ENCODE results near the gene KPTN. TPM values are rescaled to one million over a fixed set of nuclear protein-coding genes. Genes with fewer than 3 reads are reported as not detected.

The KPTN gene
- total RNA-seq, 1 donor from 2014 or later = 4.1 TPM

GRCh38 chr19:47509170-47509847 lies 25.3 kb upstream of the KPTN start:
- no peak for DNase-seq (ENCODE audit: low spot score)

DNA sequence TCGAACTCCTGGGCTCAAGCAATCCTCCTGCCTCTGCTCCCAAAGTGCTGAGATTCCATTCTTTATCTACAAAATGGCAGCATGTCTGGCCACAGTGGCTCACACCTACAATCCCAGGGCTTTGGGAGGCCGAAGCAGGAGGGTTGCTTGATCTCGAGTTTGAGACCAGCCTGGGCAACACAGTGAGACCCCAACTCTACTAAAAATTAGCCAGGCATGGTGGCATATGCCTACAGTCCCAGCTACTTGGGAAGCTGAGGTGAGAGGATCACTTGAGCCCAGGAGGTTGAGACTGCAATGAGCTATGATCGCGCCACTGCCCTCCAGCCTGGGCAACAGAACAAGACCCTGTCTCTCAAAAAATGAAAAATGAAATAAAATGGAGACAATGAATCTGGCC lies 24.7 kb upstream of the KPTN start:
- no peak for DNase-seq (ENCODE audit: low spot score)

- DNase-seq (ENCODE audit: low spot score) = no peak
These were observed 24.0 kb upstream of the KPTN start for GRCh38 chr19:47507924-47508553.

- peak; percentile 41 for DNase-seq (ENCODE audit: low spot score)
These were observed 23.0 kb upstream of the KPTN start for GRCh38 chr19:47507012-47507411.

GRCh38 chr19:47506459-47506858 lies 22.4 kb upstream of the KPTN start:
- DNase-seq (ENCODE audit: low spot score) = no peak

DNA sequence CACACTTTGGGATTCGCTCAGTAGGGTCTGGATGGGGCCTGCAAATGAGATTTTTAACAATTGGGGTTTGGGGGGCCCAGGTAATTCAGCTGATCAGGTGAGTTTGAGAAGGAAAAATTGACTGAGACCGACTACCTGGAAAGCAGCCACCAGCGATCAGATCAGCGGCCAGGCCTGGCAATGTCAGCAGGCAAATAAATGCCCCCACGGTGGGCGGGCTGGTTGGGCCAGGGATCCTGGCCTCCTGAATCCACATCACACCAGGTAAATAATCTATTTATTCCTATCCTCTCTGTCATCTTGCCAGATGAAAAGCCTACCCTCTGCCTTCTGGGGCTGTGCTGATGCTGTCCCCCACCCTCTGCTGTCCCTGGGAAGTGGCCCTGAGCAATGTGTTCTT lies 21.5 kb upstream of the KPTN start:
- no peak for DNase-seq (ENCODE audit: low spot score)

- DNase-seq (ENCODE audit: low spot score) = peak; percentile 70
These were observed 19.8 kb upstream of the KPTN start for GRCh38 chr19:47503826-47504150.

GRCh38 chr19:47503130-47503825 lies 19.3 kb upstream of the KPTN start:
- DNase-seq (ENCODE audit: low spot score) = no peak

GRCh38 chr19:47499863-47500830 lies 16.1 kb upstream of the KPTN start:
- no peak for DNase-seq (ENCODE audit: low spot score)

GRCh38 chr19:47499371-47499770 lies 15.4 kb upstream of the KPTN start:
- DNase-seq (ENCODE audit: low spot score) = no peak

GRCh38 chr19:47498561-47498960 lies 14.5 kb upstream of the KPTN start:
- DNase-seq (ENCODE audit: low spot score) = no peak

DNA sequence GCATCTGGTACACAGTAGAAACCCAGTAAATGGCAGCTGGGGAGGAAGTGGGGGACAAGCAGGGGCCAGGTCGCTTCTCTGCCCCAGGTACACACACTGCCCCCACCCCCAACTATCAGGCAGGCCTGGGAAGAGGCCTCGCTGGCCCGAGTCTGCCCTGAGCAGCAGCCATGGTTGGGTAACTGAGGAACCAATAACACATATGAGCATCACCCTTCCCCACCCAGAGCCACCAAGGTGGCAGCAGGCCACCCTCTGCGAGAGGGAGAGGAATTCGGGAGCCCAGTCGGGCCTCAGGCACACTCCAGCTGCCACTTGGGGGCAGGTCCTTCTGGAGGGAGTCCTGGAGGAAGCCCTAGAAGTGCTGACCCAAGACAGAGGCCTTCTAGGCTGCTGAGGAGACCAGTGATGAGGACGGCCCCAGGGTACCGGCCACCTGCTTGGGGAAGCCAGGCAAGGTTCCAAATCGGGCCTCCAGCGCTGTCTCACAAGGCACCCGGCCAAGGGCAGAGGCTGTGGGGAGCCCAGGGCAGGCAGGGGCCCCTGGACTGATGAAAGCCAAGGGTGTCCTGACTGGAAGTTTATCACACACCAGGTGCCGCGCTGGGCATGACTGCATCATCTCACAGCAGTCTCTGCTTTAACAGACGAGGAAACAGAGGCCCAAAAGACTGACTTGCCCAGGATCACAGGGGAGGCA lies 14.0 kb upstream of the KPTN start:
- DNase-seq (ENCODE audit: low spot score) = no peak

- DNase-seq (ENCODE audit: low spot score) = no peak
These were observed 13.2 kb upstream of the KPTN start for GRCh38 chr19:47497050-47497766.

- no peak for DNase-seq (ENCODE audit: low spot score)
These were observed 11.7 kb upstream of the KPTN start for GRCh38 chr19:47495478-47496372.

DNA sequence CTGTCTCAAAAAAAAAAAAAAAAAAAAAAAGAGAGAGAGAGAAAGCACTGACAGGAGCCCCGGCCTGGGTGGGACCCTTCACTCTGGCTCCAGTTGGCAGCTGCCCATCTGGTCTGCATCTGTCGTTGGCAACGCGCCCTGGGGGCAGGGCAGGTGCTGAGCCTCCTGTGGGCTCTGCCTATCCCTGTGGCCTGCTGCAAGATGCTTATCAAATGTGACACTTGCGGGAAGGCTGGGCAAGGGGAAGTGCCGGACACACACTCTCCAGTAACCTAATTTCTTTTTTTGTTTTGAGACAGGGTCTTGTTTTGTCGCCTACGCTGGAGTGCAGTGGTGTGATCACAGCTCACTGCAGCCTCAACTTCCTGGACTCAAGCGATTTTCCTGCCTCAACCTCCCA lies 10.7 kb upstream of the KPTN start:
- no peak for DNase-seq (ENCODE audit: low spot score)

DNA sequence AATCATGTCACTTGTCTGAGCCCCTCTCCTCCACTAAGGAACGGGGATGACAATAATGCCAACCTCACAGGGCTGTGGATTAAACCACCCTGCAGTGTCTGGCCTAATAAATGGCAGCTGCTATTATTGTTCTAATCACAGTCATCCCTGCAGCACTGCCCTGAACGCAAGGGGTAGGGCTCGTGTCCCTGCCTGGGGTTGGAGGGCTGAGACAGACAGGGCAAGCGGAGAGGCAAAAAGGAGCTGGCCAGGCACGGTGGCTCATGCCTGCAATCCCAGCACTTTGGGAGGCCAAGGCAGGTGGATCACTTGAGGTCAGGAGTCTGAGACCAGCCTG lies 10.2 kb upstream of the KPTN start:
- no peak for DNase-seq (ENCODE audit: low spot score)

GRCh38 chr19:47493378-47494210 lies 9.6 kb upstream of the KPTN start:
- DNase-seq (ENCODE audit: low spot score) = no peak

DNA sequence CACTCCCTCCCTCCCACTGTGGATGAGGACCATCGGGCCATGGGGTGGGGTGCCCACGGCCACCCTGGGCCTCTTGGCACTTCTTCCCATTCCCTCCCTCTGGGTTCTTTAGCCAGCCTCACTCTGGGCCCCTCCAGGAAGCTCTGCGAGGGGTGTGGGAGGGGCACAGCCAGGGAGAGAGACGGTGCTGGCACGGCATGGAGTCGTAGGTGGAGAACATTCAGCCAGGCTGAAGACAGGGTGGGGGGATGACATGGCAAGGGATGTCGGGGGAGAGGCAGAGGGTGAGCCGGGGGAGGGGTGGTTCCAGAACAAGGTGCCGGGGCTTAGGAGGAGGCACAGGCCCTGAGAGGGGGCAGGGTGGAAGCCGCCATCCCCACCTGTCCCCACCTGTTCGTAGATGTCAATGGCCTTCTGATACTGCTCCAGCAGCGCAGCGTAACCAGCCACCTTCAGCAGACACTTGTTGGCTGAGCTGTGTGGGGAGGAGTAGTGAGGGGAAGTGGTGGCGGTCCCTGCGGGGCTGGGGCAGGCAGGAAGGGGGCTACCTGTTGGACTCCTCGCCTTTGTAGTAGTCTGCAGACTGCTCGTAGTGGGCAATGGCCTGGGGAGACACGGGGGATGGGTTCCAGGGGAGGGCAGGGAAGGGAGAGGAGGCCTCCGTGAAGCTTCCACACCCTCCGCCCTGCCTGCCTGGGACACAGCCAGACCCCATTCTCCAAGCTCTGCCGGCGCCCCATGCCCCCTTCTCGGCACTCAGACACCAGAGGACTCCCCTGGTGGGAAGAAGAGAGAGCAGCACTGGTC lies 8.8 kb upstream of the KPTN start:
- DNase-seq (ENCODE audit: low spot score) = no peak

Measured in umbilical cord (tissue), 2 donors.